Brain pericyte (primary cell): ENCODE results near the gene PTPA.

Experiments
- DNase-seq: peaks from one replicate; pipeline ENCODE4 v3.0.0-alpha.2; 2012; ENCODE audit warnings: low read depth, low spot score

The PTPA gene

DNA sequence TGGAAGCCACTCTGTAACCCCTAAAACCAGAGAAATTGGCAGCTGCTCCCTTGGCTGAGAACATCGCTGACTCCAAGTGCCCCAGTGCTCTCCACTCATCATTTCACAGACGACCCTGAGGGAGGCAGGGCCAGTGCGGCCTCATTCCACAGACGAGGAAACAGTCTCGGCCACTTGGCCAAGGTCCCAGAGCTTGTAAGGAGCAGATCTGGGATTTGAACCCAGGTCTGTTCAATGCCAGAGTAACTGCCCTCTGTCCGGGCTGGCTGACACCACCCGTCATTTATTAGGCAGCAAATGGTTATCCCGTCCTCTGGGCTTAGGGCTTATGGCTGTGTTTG lies 86.7 kb downstream of the PTPA start:
- no peak for DNase-seq
